ENCODE measurements around the gene ENAH.
"Not testable (repeated sequence)": the region's sequence is repeated elsewhere in the genome, so short reads cannot be mapped to it uniquely, and the experiment has no call there.

Gene ENAH

DNA sequence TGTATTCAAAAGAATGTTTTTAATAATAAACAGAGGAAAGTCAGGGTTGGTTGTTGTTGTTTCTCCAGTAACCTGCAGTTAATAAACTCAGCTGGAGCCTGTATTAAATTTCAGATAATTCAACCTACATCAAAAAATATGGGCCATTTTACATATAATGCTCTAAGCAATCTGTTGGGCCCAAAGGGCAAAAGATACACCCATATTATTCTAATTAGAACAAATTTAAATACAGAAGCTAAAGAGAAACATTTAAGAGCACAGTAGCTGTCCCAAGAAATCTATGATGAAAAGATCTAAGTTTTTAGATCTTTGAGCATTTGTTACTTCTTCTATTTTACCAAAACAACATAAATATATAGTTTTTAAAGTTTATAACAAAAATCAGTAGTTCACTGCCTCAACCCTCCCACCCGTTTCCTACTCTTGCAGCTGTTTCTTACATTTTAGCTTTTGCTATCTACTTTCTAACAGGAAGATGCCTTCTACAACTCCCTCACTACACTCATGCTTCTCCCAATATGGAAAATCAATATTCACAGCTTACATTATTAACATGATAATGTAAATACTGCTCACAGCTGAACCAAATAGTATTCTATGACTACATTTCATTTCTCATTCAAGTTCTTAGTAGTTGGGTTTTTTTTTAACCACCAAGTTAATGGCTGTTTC lies 130.2 kb downstream of the ENAH start:
- no peak for DNase-seq

DNA sequence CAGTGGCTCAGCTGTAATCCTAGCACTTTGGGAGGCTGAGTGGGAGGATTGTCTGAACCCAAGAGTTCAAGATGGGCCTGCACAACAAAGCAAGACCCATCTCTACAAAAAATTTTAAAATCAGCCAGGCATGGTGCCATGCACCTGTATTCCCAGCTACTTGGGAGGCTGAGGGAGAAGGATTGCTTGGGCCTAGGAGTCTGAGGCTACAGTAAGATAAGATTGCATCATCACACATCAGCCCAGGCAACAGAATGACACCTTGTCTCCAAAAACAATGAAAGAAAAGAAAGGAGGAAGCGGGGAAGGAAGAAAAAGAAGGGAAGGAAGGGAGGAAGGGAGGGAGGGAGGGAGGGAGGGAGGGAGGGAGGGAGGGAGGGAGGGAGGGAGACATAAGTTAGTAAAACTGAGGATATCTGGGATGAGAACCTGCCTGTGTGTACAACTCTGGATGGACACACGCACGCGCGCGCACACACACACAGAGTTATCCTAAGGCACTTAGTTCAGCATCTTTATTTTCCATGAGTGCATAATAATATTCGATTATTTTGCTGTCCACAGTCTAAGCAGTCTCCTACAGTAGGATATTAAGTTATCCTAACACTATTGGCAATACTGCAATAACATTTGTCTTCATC lies 132.2 kb downstream of the ENAH start:
- DNase-seq = no peak

DNA sequence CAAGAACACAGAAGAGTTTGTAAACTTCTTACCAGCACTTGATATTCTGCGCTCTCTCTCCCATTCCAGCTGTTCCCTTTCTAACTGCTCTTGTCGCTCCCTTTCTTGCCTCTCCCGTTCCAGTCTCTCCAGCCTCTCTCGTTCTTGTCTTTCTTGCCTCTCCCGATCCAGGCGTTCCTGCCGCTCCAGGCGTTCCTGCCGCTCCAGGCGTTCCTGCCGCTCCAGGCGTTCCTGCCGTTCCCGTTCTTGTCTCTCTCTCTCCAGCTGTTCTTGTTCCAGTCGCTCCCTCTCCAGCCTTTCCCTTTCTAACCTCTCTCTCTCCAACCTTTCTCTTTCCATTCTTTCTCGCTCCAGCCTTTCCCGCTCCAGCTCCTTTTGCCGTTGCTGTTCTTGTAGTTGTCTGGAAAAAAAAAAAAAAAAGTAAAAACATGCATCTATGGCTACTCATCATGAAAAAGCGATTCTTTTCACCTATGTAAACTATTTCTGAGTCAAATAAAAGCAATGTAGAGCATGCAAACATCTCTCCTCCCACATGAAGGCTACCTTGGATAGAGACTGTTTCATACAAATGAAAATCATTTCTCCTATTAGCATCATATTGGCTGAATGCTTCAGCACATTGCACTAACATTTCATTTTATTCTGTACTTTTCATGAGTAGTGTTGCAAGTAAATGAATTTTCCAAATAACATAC lies 133.6 kb downstream of the ENAH start:
- DNase-seq = no peak

DNA sequence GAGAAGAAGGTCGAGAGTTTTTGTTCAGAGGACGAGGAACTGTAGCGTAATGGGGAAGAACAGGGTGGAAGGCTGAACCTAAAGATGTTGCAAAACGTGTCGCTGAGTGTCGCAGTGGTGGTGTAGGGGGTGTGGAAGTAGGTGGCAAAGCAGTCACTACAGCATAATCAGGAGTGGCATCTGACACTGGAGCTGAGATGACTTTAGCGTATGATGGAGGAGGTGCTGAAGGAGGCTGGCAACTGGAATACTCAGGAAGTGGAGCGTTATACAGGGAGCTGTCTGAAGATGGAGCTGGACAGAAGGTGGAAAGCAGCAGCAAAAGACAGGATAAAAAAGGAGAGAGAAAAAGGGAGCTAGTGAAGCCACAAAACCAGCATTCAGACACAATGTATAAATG lies 135.2 kb downstream of the ENAH start:
- no peak for DNase-seq

DNA sequence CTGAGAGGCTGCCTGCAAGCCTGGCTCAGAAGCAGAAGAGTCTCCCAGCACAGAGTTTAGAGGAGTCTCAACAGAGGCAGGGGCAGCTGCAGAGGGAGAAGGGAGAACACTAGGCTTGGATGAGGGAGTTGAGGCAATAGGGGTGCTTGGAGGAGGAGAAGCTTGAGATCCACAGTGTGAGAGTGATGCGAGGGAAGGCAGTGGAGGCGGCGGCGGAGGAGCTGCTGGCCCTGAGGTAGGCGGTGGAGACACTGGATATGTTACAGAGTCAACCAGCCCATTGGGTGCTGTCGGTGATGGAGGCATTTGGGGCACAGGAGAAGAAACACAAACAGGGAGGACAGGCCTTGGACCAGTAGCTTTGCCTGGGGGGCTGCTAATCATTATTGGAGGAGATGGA lies 135.7 kb downstream of the ENAH start:
- DNase-seq = no peak

DNA sequence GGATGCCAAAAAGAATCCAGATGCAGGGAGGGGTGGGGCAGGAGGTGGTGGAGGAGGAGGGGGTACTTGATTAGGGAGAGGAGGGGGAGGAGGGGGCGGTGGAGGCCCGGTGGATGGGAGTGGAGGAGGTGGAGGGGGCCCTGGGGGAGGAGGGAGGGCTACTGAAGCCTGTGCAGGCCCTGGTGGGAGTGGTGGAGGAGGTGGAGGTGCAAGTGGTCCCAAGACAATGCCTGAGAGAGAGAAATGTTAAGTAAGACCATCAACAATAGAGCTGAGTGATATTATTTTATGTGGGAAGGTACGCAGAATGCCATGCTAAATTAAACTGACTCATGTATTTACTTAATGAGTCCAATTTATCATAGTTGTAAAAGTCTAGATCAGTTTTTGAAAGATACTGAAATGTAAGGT lies 138.2 kb downstream of the ENAH start:
- DNase-seq = no peak

DNA sequence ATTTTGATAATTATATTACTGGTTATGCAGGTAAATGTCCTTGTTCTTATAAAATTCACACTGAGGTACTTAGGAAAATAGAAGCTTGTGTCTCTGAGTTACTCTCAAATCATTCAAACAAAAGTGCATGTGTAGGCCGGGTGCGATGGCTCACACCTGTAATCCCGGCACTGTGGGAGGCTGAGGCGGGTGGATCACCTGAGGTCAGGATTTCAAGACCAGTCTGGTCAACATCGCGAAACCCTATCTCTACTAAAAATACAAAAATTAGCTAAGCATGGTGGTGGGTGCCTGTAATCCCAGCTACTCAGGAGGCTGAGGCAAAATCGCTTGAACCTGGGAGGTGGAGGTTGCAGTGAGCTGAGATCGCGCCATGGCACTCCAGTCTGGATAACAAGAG lies 139.3 kb downstream of the ENAH start:
- DNase-seq = not testable (repeated sequence)

DNA sequence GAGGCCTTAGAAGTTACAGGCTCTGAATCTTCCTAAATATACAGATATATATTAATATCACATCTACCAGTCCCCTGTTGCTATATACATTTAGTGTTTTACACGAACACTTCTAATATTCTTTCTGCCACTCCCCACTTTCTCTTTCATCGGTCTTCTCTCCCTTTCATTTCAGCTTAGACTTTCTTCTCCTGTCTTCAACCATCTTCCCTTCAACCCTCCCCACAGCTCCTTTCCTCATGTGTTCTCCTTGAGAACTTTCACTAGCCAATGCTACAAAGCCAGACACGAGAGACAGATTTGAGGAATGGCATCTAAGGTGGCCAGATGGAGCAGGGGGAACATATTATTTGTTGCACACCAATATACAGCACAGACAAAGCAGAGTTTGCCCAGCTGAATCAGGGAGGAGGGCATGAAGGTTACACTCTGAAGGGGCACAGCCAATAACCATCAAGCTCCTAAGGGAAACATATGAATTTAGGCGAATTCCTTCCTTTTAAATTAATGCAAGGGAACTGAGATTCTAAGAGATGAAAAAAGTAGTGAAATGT lies 141.0 kb downstream of the ENAH start:
- DNase-seq = no peak

DNA sequence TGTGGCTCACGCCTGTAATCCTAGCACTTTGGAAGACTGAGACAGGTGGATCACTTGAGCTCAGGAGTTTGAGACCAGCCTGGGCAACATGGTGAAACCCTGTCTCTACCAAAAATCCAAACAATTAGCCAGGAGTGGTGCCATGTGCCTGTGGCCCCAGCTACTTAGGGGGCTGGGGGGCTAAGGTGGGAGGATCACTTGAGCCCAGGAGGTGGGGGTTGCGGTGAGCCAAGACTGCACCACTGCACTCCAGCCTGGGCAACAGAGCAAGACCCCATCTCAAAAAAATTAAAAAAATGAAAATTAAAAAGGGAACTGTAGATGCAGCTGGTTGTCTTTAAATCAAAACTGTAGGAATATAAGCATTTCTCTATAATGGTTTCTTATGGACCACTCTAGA lies 142.2 kb downstream of the ENAH start:
- DNase-seq = not testable (repeated sequence)

DNA sequence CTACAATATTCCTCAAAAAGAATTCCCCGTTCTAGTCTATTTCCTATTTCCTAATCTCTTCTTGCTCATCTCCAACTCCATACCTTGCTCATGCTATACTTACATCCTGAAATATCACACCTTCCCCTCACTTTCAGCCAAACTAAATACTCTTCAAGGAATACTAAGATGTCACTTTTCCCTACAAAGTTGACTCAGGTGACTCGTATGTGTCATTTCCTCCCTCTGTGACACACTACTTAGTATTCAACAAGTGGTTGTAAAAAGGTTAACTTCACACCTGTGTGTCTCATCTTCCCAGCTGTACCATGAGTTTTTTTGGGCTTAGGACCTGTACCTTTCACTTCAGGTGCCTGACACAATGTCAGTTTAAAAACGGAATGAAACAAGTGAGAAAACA lies 143.2 kb downstream of the ENAH start:
- DNase-seq = no peak

DNA sequence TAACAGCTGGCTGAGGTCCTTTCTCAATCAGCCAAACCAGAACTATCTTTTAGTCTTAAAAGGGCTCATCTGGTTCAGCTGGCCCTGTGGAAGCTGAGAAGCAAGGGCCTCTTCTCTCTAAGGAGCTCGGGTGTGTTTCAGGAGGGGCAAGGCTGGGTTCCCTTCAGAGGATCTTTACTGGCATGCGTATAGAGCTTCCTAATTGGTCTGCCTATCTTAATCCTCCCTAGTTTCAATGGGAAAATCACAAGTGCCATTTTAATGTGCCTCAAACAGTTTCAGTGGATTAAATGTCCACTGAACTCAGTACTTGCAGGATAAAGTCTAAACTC lies 143.6 kb downstream of the ENAH start:
- DNase-seq = no peak

DNA sequence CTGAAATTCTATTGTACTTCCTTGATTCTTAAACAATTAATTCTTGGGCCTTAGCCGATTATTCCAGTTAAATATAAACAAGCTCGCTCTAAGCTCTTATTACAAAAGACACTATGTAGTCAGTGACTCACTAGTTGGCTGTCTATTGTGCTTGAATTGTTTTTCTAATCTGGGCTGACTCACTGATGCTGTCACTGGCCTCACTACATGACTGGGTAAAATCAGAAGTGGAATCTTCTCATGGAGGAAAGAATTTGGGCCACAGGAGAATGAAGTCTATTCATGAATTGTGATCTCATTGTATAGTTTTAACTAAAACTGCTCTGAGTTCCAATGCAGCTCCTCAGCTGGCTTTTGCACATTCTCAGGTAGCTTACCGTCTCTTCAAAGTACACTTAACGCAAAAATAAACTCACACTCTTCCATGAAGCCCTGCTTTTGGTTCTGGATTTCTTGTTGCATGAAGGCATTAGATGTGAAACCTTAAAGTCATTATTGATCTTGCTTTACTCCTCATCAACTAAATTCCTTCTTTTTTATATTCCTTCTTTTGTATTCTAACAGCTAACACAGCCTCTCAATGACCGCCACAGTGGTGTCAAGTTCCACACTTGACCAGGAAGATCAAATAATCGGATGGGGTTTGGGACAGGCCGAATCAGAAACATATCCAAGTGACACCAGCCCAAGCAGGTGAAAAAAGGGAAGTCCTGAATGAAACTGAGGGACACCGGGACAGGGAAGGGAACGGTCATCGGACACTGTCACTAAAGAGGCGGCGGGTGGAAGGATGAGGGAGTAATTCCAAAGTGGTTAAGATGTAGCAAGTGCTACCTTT lies 144.2 kb downstream of the ENAH start:
- no peak for DNase-seq

DNA sequence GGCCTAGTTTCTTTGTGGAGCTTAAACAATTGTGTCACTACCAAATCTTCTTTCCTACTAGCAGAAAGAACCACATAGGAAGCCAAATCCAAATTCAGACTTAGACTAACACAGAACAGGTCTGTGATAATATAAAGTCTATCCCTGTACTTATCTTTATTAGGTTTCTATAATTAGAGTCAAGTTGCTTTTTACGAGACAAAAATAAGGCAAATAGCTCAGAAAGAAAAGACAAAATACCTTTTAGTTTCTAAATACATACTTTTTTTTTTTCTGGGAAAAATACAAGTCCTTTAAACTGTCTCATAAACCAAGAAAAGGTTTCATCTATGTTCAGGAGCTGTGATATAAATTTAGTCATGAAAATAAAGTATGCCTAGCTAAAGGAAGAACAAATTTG lies 146.2 kb downstream of the ENAH start:
- DNase-seq = no peak

DNA sequence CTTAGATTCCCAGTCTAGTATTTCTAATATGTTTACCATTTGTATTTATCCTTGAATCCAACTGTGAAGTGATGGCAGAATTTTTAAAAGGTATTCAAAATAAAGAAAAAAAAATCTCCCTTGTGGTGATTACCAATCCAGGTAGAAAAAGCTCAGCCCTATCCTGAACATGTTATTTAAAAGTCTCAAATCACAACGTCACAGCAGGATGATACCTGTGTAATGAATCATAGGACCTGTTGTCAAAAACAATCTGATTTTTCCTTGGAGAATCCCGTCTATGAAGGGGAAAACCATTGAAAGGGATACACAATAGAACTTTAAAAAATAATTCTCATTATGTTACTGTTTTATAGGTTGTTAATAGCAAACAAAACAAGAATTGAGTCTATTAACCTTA lies 148.1 kb downstream of the ENAH start:
- no peak for DNase-seq

DNA sequence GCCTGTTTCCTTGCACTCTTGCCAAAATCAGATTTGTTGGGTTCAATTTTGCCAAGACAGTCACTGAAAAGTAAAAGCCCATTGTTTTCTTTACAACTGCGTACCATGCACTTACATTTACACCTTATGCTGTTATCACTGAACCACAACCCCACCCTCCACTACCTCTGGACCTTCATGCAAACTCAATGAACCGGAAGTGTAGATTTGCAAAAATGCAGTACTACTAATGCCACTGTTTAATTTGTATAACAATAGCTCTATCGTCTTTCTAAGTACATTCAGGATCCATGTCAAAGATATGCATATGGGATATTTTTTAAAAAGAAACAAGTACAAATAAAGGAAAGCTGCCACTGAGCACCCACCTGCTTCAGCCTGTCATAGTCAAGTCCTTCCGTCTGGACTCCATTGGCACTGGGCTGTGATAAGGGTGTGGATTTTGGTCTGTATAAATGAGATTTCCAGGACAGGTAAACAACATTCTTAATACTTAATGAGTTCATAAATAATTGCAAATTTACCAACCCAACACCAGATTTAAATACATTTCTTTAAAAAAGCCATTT lies 152.2 kb downstream of the ENAH start:
- no peak for DNase-seq

DNA sequence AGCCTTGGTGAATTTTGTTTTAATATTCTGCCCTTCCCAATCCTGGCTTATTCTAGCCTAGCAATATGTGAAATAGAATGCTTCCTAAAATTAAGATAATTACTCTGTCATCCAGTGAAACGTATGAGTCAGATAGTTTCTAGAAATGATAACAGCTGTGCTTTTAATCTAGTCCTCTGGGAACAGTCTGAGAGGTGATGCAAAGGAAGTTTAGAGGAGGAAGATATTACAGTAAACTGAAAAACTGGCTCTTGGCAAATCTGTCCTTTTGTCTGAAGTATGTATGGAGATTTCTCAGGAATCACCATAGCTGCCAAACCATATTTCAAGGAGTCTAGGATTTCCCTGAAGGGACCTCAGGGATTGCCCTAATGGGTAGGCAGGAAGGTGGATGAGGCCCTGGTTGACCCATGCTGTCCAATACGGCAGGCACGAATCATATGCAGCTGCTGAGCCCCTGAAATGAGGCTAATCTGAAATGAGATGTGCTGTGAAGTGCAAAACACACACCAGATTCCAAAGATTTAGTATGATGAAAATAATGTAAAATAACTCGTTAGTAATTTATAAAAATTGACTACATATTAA lies 154.3 kb downstream of the ENAH start:
- no peak for DNase-seq

DNA sequence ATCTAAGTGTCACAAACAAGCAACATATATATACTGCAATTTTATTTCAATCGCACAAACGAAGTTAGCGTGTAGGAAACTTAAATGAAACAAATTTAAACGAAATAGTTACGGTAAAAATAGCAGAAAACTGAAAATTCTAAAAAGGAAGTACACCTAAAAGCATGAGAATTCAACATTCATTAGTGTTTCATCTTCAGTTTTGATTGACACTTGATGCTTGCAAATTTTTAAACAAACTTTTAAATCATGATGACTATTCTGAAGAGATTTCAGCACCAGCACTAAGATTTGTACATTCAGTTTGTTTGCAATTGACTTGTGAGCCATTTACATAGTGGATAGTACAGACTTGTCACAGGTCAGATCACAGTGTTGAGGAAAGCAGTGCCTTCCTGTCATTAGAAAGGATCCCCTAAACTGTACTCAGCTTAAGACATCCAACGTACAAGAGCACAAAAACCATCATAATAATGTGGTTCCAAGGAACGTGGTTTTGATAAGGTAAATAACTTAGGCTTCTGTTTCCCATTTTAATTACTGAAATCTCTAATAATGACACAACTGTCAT lies 158.0 kb downstream of the ENAH start:
- no peak for DNase-seq

DNA sequence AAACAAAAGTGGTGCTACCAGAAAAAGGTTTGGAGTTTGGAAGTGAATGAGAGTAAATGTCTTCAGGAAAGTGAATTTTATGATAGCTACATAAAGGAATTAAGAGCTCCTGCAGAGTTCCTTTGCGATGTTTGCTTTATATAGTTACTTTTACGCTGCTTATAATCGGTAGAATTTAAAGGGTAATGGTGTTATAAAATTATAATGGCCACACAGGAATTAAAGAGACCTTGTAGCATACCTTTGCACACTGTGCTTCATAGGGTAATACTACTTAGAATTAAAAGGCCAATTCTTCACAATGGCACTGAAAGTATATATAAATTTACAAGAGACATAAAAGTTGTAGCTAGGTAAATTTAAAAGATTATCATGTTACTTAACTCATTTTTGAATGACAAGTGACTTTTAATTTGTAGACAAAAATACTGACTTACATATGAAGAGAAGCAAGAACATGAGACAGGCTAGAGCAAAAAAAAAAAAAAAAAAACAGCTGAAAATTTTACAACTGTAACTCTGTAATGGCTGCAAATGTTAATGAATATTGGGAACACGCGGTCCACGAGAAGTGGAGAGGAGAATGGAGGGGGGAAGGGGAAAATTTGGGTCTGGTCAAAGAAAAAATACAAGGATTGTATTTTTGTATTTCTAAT lies 159.2 kb downstream of the ENAH start:
- DNase-seq = no peak

DNA sequence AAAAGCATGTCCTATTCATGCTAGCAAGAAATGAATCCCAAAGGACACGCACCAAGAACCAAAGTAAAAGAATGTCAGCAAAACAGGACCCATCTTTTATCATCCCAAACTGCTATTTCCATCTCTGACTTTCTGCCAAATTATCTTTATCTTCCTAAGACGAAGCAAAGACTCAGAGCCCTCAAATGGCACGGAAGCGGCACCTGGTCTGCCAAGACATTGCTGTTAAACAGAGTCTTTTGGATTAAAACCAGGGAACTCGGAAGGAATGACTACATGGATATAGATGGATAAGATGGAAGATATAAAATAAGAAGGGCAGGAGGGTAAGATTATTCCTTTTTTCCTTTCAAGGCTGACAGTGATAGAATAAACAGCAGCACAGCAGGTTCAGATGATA lies 164.2 kb downstream of the ENAH start:
- DNase-seq = no peak

DNA sequence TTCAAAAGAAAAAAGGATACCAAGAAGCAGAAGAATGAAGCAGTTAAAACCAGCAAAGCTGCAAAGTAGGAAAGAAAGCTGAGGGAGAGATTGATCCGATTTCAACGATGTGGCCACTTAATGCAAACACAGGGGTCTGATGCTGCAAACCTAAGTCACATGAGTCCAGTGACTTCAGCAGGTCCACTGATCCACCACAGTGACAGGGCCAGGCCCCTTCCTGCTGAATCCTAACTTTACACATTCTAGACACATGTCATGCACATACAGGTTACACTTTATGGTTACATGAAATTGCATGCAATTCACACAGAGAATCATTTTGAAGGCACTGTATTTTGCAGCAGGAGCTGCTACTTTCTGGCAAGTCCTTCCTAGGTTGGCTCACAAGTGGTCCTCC lies 166.1 kb downstream of the ENAH start:
- no peak for DNase-seq

DNA sequence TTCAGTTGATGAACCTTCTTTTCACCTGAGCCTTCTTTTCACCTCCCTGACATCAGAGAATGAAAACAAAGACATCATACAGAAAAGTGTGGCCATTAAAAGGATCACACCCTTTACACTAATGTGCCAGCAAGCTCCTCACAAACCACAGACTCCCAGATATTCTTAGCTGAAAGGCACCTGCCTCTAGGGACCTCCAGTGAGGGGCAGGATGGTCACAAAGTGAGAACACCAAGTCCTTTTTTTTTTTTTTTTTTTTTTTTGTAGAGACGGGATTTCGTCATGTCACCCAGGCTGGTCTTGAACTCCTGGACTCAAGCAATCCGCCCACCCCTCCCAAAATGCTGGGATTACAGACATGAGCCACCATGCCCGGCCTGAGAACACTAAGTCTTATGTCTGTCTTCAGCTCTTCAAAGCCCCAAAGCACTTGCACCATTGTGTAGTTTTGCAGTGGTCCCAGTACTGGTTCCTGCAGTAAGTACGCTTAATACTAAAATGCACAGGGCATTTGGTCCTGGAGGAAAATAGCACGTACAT lies 166.9 kb downstream of the ENAH start:
- no peak for DNase-seq
